GM21737 (cell line): ENCODE results near the gene PIKFYVE.
"Not testable (repeated sequence)": the region's sequence is repeated elsewhere in the genome, so short reads cannot be mapped to it uniquely, and the experiment has no call there.

Experiments used
- ATAC-seq: cut with Tn5 transposase; IDR thresholded peaks from one replicate; pipeline ENCODE4 v1.9.1; 2021; ENCODE audit warnings: mild to moderate bottlenecking, moderate library complexity; ENCODE audit not compliant: unreplicated experiment

PIKFYVE gene

GRCh38 chr2:208359632-208359986 is 93.6 kb downstream of the PIKFYVE start:
- no peak for ATAC-seq

GRCh38 chr2:208360259-208361076 is 94.4 kb downstream of the PIKFYVE start:
- no peak for ATAC-seq

- no peak for ATAC-seq
These were observed 95.0 kb downstream of the PIKFYVE start for GRCh38 chr2:208361077-208361441.

GRCh38 chr2:208363485-208363884 is 97.4 kb downstream of the PIKFYVE start:
- ATAC-seq, result peak; percentile 58

GRCh38 chr2:208366215-208367127 is 100.4 kb downstream of the PIKFYVE start:
- ATAC-seq, result peak; percentile 41

GRCh38 chr2:208369091-208369490 is 103.0 kb downstream of the PIKFYVE start:
- ATAC-seq, result no peak

GRCh38 chr2:208370881-208371633 is 105.0 kb downstream of the PIKFYVE start:
- ATAC-seq, result no peak

GRCh38 chr2:208371634-208371935 is 105.5 kb downstream of the PIKFYVE start:
- ATAC-seq, result no peak

- ATAC-seq, result no peak
These were observed 107.5 kb downstream of the PIKFYVE start for GRCh38 chr2:208373460-208374089.

- no peak for ATAC-seq
These were observed 109.5 kb downstream of the PIKFYVE start for GRCh38 chr2:208375491-208376068.

GRCh38 chr2:208377344-208377860 is 111.3 kb downstream of the PIKFYVE start:
- not testable (repeated sequence) for ATAC-seq

GRCh38 chr2:208379192-208379591 is 113.1 kb downstream of the PIKFYVE start:
- ATAC-seq, result no peak

GRCh38 chr2:208384637-208385036 is 118.6 kb downstream of the PIKFYVE start:
- ATAC-seq, result no peak

- no peak for ATAC-seq
These were observed 120.5 kb downstream of the PIKFYVE start for GRCh38 chr2:208386541-208386940.

GRCh38 chr2:208389940-208390339 is 123.9 kb downstream of the PIKFYVE start:
- ATAC-seq, result no peak

GRCh38 chr2:208392300-208392699 is 126.2 kb downstream of the PIKFYVE start:
- ATAC-seq, result no peak

GRCh38 chr2:208396796-208397195 is 130.7 kb downstream of the PIKFYVE start:
- ATAC-seq, result not testable (repeated sequence)

GRCh38 chr2:208399201-208399600 is 133.1 kb downstream of the PIKFYVE start:
- ATAC-seq, result no peak

- ATAC-seq, result no peak
These were observed 140.7 kb downstream of the PIKFYVE start, which contains the start of gene PTH2R for GRCh38 chr2:208406474-208407451. TSS of gene PTH2R (plus strand) at chr2:208406792. CDS start at chr2:208407044, 252 bp downstream.
